Measurements from ENCODE around the gene SLC10A7. TPM values are rescaled to one million over a fixed set of nuclear protein-coding genes. Genes with fewer than 3 reads are reported as not detected.

Gene SLC10A7
- total RNA-seq, 2 donors from 2014 or later, result 6.0 to 7.5 TPM

- Mint-ChIP-seq H3K27me3 (ENCODE audit: insufficient read depth) (no peaks in the 10 kb centered on the region), H3K36me3 (ENCODE audit: low read depth) (peaks cover 3% of the 10 kb centered on the region), H3K9me3 (peaks cover 3% of the 10 kb centered on the region), H3K27ac (no peak overlapping the region), H3K4me3 (no peak overlapping the region), H3K4me1 (peaks cover 5% of the 10 kb centered on the region)
- Histone ChIP-seq H3K4me3 (ENCODE audit: low read length) (no peak overlapping the region), H3K9ac (ENCODE audit: extremely low read depth, low read length, poor library complexity, severe bottlenecking) (no peak overlapping the region), H3K4me1 (ENCODE audit: control insufficient read depth, insufficient read depth, low read length) (no peaks in the 10 kb centered on the region), H3K27ac (ENCODE audit: low read depth, low read length) (no peak overlapping the region), H3K9me3 (ENCODE audit: control insufficient read depth, low read length) (no peaks in the 10 kb centered on the region), H3K27me3 (ENCODE audit: control insufficient read depth, insufficient read depth, low read length, poor library complexity, severe bottlenecking) (no peaks in the 10 kb centered on the region), H3K36me3 (ENCODE audit: control insufficient read depth, insufficient read depth, low read length) (no peaks in the 10 kb centered on the region)
- no peak for DNase-seq
- 92% methylated on average over 2 of the region's 2 CpGs; no CpG with 5 or more reads in 1 of the 2 experiments for WGBS, 2 experiments (ENCODE audit: insufficient coverage in 1 of 2, insufficient read length in 1 of 2)
- TF ChIP-seq CTCF (conservative IDR thresholded peaks at IDR 0.05), result no peak
Measured at GRCh38 chr4:146302822-146303221, 218.9 kb downstream of the SLC10A7 start.

GRCh38 chr4:146299607-146300006 lies 222.1 kb downstream of the SLC10A7 start:
- H3K4me1 Mint-ChIP-seq, result peaks cover 5% of the 10 kb centered on the region
- no peaks in the 10 kb centered on the region for H3K36me3 ChIP-seq (ENCODE audit: control insufficient read depth, insufficient read depth, low read length)
- H3K27ac ChIP-seq (ENCODE audit: low read depth, low read length), result no peak overlapping the region
- H3K4me1 ChIP-seq (ENCODE audit: control insufficient read depth, insufficient read depth, low read length), result no peaks in the 10 kb centered on the region
- no peaks in the 10 kb centered on the region for H3K27me3 ChIP-seq (ENCODE audit: control insufficient read depth, insufficient read depth, low read length, poor library complexity, severe bottlenecking)
- H3K9me3 Mint-ChIP-seq, result peaks cover 3% of the 10 kb centered on the region
- H3K9ac ChIP-seq (ENCODE audit: extremely low read depth, low read length, poor library complexity, severe bottlenecking), result no peak overlapping the region
- H3K4me3 ChIP-seq (ENCODE audit: low read length), result no peak overlapping the region
- H3K9me3 ChIP-seq (ENCODE audit: control insufficient read depth, low read length), result no peaks in the 10 kb centered on the region
- WGBS, 2 experiments (ENCODE audit: insufficient coverage in 1 of 2, insufficient read length in 1 of 2), result 97 to 100% methylated on average over 2 to 3 of the region's 3 CpGs
- H3K36me3 Mint-ChIP-seq (ENCODE audit: low read depth), result peaks cover 3% of the 10 kb centered on the region
- TF ChIP-seq CTCF (conservative IDR thresholded peaks at IDR 0.05), result no peak
- no peak overlapping the region for H3K27ac Mint-ChIP-seq
- H3K27me3 Mint-ChIP-seq (ENCODE audit: insufficient read depth), result no peaks in the 10 kb centered on the region
- H3K4me3 Mint-ChIP-seq, result no peak overlapping the region
- no peak for DNase-seq

DNA sequence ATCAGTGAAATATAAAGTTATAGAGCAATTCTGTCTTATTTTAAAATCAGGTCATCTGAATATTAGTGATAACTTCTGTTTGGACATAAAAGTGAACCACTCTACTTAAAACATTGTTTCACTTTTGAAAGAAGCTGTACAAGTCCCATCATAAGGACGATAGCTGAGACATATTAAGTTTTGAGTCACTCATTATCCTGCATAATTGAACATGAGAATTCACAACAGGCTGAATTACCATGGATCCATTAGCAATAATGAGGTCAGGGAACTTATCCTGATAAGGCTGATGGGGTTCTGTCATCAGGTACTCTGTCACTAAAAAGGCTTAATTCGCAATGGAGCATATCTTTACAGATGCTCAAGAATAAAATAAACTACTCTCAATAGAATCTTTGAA lies 227.0 kb downstream of the SLC10A7 start:
- H3K27ac Mint-ChIP-seq, result no peak overlapping the region
- Histone ChIP-seq H3K9me3 (ENCODE audit: control insufficient read depth, low read length) (no peaks in the 10 kb centered on the region), H3K4me1 (ENCODE audit: control insufficient read depth, insufficient read depth, low read length) (no peaks in the 10 kb centered on the region), H3K9ac (ENCODE audit: extremely low read depth, low read length, poor library complexity, severe bottlenecking) (no peak overlapping the region), H3K27me3 (ENCODE audit: control insufficient read depth, insufficient read depth, low read length, poor library complexity, severe bottlenecking) (no peaks in the 10 kb centered on the region), H3K36me3 (ENCODE audit: control insufficient read depth, insufficient read depth, low read length) (no peaks in the 10 kb centered on the region), H3K27ac (ENCODE audit: low read depth, low read length) (no peak overlapping the region), H3K4me3 (ENCODE audit: low read length) (no peak overlapping the region)
- H3K4me3 Mint-ChIP-seq, result no peak overlapping the region
- no peaks in the 10 kb centered on the region for H3K27me3 Mint-ChIP-seq (ENCODE audit: insufficient read depth)
- DNase-seq, result no peak
- 86 to 96% methylated on average over 1 to 2 of the region's 2 CpGs for WGBS, 2 experiments (ENCODE audit: insufficient coverage in 1 of 2, insufficient read length in 1 of 2)
- H3K9me3 Mint-ChIP-seq, result no peaks in the 10 kb centered on the region
- H3K36me3 Mint-ChIP-seq (ENCODE audit: low read depth), result no peaks in the 10 kb centered on the region
- peaks cover 5% of the 10 kb centered on the region for H3K4me1 Mint-ChIP-seq
- no peak for TF ChIP-seq CTCF (conservative IDR thresholded peaks at IDR 0.05)

All from endodermal cell (in vitro differentiated cells).